B cell (primary cell): ENCODE results near the gene VCL. TPM values are rescaled to one million over a fixed set of nuclear protein-coding genes. Genes with fewer than 3 reads are reported as not detected.
A peak's percentile ranks its signal among the peaks of the same experiment; 100 is the strongest.

Experiments
- ATAC-seq: fragments of 200-7000 bp; cut with Tn5 transposase; one replicate; pipeline ENCODE4 v1.10.0; 2021; ENCODE audit warnings: low read depth, mild to moderate bottlenecking, moderate number of reproducible peaks, moderate library complexity
- CTCF ChIA-PET: fragments of 350-600 bp; sonication (Branson Sonifier 250); formaldehyde crosslinking; loops from one replicate; lab custom pipeline; 2021; ENCODE audit warnings: antibody characterized with exemption, inconsistent platforms; lab: Charles Lee
- POLR2A ChIA-PET: fragments of 350-600 bp; sonication (Branson Sonifier 250); formaldehyde crosslinking; loops from one replicate; lab custom pipeline; 2021; ENCODE audit warnings: antibody characterized with exemption; lab: Charles Lee
- DNase-seq: peaks from one replicate; pipeline ENCODE4 v3.0.0; 2013
- H2AFZ ChIP-seq: 2 replicates; pipeline ENCODE4 v1.6.1; 2012; ENCODE audit warnings: mild to moderate bottlenecking, low read depth, low read length; ENCODE audit not compliant: insufficient read depth, poor library complexity, severe bottlenecking
- H3K27ac ChIP-seq, 2 donors: 1 replicate in 1 of 2; 2 replicates in 1 of 2; pipeline ENCODE4 v1.5.1; 2012 to 2013; ENCODE audit warnings: low read length in 2 of 2, mild to moderate bottlenecking in 2 of 2, moderate library complexity in 1 of 2
- H3K27me3 ChIP-seq, 4 experiments: fragments of 200-600 bp in 1 of 4; sonication (generic) in 1 of 4; replicated peaks in 1 of 4; 1 replicate in 2 of 4; 2 replicates in 2 of 4; pipeline versions ENCODE4 v1.6.1 to v1.7.0; 2013 to 2016; ENCODE audit warnings: low read length in 3 of 4, mild to moderate bottlenecking in 2 of 4, mixed read lengths in 1 of 4, moderate library complexity in 1 of 4; ENCODE audit not compliant: insufficient read depth in 4 of 4, control insufficient read depth in 3 of 4; ENCODE audit errors: control extremely low read depth in 1 of 4
- H3K36me3 ChIP-seq, 2 experiments: replicated peaks in 1 of 2; 1 replicate in 1 of 2; 2 replicates in 1 of 2; pipeline versions ENCODE4 v1.6.1 to v1.7.1; 2013; ENCODE audit warnings: low read length in 1 of 2; ENCODE audit not compliant: insufficient read depth in 2 of 2, control insufficient read depth in 1 of 2; ENCODE audit errors: control extremely low read depth in 1 of 2, extremely low read depth in 1 of 2
- H3K4me1 ChIP-seq, 2 donors: fragments of 200-600 bp in 1 of 2; sonication (generic) in 1 of 2; 1 replicate in 1 of 2; 2 replicates in 1 of 2; pipeline versions ENCODE4 v1.5.1 to v1.6.1; 2013 to 2017; ENCODE audit warnings: low read length in 2 of 2; ENCODE audit not compliant: control insufficient read depth in 2 of 2, insufficient read depth in 2 of 2
- H3K4me2 ChIP-seq: replicated peaks from 2 replicates; pipeline ENCODE3; 2012; ENCODE audit warnings: mild to moderate bottlenecking, low read depth, low read length; ENCODE audit not compliant: poor library complexity, severe bottlenecking
- H3K4me3 ChIP-seq, 5 experiments: fragments of 200-600 bp in 1 of 5; sonication (generic) in 1 of 5; 1 replicate in 3 of 5; 2 replicates in 2 of 5; pipeline versions ENCODE4 v1.5.1 to v1.7.0; 2011 to 2016; ENCODE audit warnings: low read length in 4 of 5, mild to moderate bottlenecking in 4 of 5, low read depth in 2 of 5, control low read depth in 1 of 5, moderate library complexity in 1 of 5; ENCODE audit not compliant: insufficient read depth in 1 of 5; ENCODE audit errors: control extremely low read depth in 1 of 5, extremely low read depth in 1 of 5
- H3K79me2 ChIP-seq: fragments of 200-600 bp; sonication (generic); one replicate; pipeline ENCODE4 v1.6.0; 2016; ENCODE audit warnings: low read length; ENCODE audit not compliant: control insufficient read depth, insufficient read depth
- H3K9ac ChIP-seq: fragments of 200-600 bp; sonication (generic); 2 replicates; pipeline ENCODE4 v1.6.1; 2017; ENCODE audit warnings: mild to moderate bottlenecking, low read length, moderate library complexity
- H3K9me3 ChIP-seq, 3 donors: one replicate each; pipeline versions ENCODE4 v1.6.1 to v1.7.1; 2013; ENCODE audit warnings: low read length in 2 of 3; ENCODE audit not compliant: control insufficient read depth in 2 of 3, insufficient read depth in 1 of 3; ENCODE audit errors: control extremely low read depth in 1 of 3
- H4K20me1 ChIP-seq: 2 replicates; pipeline ENCODE4 v1.6.0; 2012; ENCODE audit warnings: mild to moderate bottlenecking, low read length; ENCODE audit not compliant: insufficient read depth, control insufficient read depth, poor library complexity, severe bottlenecking
- H3K27ac Mint-ChIP-seq: one replicate; pipeline ENCODE4 v1.8.0; 2021; ENCODE audit warnings: mixed read lengths
- H3K27me3 Mint-ChIP-seq: one replicate; pipeline ENCODE4 v1.8.0; 2021; ENCODE audit warnings: mixed read lengths
- H3K4me1 Mint-ChIP-seq: one replicate; pipeline ENCODE4 v1.8.0; 2021; ENCODE audit warnings: mixed read lengths
- H3K4me3 Mint-ChIP-seq: one replicate; pipeline ENCODE4 v1.8.0; 2021; ENCODE audit warnings: mixed read lengths
- H3K9me3 Mint-ChIP-seq: one replicate; pipeline ENCODE4 v1.8.0; 2022; ENCODE audit warnings: mixed read lengths; ENCODE audit not compliant: insufficient read depth
- EZH2 ChIP-seq: IDR thresholded peaks from 2 replicates; pipeline ENCODE4 v1.6.1; 2012; ENCODE audit warnings: borderline replicate concordance, low read depth, mild to moderate bottlenecking, moderate library complexity, low read length; ENCODE audit not compliant: insufficient read depth, poor library complexity, severe bottlenecking
- WGBS: methylation state at CpG from one replicate; pipeline ENCODE4 v1.1.5; 2013; ENCODE audit warnings: missing lambda C conversion rate; ENCODE audit not compliant: insufficient coverage; 5-methylcytosine and 5-hydroxymethylcytosine counted together
- intact Hi-C: fragments of 100-400 bp; cut with micrococcal nuclease; formaldehyde crosslinking; loops from one replicate; pipeline ENCODE4 v1.10.0; 2022
- polyA plus RNA-seq: library from polyadenylated mRNA; depleted of rRNA; stranded (reverse); fragments of >200 nt; gene quantifications from 2 replicates; pipeline ENCODE4 v1.2.3, GENCODE V29; 2012
- total RNA-seq, 2 donors: library from RNA; stranded (reverse); fragments of 120-200 nt in 1 of 2; gene quantifications; 1 replicate in 1 of 2; 2 replicates in 1 of 2; pipeline versions ENCODE4 v1.2.3 to v1.2.4, GENCODE V29; 2013 to 2022
- TF ChIP-seq, protein P1 (sequence below): fragments of 200-600 bp; IDR thresholded peaks from one replicate; pipeline ENCODE4 v1.8.0; 2022; ENCODE audit warnings: antibody characterized with exemption, mild to moderate bottlenecking

VCL gene
- total and polyA plus RNA-seq, 2 donors (not counting 1 experiment from before 2014, with no cell fraction given), result 13.1 to 29.8 TPM

DNA sequence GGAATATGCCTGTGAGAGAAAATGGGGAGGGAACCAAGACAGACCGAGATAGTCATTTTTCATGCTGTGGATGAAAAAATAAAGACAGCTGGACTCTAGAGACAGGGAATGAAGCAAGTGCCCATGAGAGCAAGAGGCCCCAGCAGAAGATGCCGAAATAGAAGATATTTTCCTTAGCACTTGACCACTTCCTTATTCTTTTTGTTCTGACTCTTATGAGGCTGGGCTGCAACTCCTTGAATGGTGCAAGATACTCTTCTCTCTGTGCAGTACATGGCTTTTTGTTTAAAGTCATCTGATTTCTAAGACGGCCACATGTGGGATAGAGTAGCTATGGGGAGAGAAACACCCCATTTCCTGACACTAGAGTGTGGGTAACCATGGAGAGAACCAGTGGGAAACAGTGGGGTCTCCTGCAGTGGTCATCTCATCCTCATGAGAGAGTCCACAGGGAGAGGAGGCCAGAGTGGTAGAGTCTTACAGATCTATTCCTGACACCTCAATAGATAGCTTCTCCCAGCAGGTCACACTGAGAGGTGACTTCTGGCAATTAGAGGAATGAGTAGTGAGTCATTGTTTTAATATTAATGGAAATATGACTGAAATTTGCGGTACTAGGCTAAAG lies 18.0 kb upstream of the VCL start:
- WGBS, result 63% methylated on average over 2 of the region's 4 CpGs
- TF ChIP-seq, protein P1, sequence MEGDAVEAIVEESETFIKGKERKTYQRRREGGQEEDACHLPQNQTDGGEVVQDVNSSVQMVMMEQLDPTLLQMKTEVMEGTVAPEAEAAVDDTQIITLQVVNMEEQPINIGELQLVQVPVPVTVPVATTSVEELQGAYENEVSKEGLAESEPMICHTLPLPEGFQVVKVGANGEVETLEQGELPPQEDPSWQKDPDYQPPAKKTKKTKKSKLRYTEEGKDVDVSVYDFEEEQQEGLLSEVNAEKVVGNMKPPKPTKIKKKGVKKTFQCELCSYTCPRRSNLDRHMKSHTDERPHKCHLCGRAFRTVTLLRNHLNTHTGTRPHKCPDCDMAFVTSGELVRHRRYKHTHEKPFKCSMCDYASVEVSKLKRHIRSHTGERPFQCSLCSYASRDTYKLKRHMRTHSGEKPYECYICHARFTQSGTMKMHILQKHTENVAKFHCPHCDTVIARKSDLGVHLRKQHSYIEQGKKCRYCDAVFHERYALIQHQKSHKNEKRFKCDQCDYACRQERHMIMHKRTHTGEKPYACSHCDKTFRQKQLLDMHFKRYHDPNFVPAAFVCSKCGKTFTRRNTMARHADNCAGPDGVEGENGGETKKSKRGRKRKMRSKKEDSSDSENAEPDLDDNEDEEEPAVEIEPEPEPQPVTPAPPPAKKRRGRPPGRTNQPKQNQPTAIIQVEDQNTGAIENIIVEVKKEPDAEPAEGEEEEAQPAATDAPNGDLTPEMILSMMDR, result no peak
- TF ChIP-seq EZH2, result no peak
- Histone ChIP-seq H3K4me3 (no peak overlapping the region), H3K27me3 (no peaks in the 10 kb centered on the region), H3K36me3 (no peaks in the 10 kb centered on the region), H3K9me3 (no peaks in the 10 kb centered on the region), H3K27ac (no peak overlapping the region), H2AFZ (peak overlapping the region; percentile 17), H3K4me2 (peak overlapping the region; percentile 3), H3K79me2 (no peaks in the 10 kb centered on the region), H4K20me1 (no peaks in the 10 kb centered on the region), H3K4me1 (peaks cover 22 to 25% of the 10 kb centered on the region in 2 donors), H3K9ac (no peak overlapping the region)
- H3K9me3 Mint-ChIP-seq, result no peaks in the 10 kb centered on the region
- H3K27me3 Mint-ChIP-seq, result no peaks in the 10 kb centered on the region
- peak; percentile 21 for ATAC-seq
- peak overlapping the region; percentile 29 for H3K27ac Mint-ChIP-seq
- no peak for DNase-seq
- intact Hi-C loops, result loop anchor here (5.0 kb wide), 1 partner anchor 32 kb away; no protein-coding TSS in a partner anchor
- ChIA-PET CTCF (interaction anchor here (1.4 to 2.3 kb wide), 2 partner anchors 23 to 94 kb away, joined by 3 to 7 read pairs; no protein-coding TSS in a partner anchor), POLR2A (interaction anchor here (0.7 kb wide), 1 partner anchor 13 kb away, joined by 4 read pairs; no protein-coding TSS in a partner anchor)
- peaks cover 37% of the 10 kb centered on the region for H3K4me1 Mint-ChIP-seq
- H3K4me3 Mint-ChIP-seq, result no peak overlapping the region

DNA sequence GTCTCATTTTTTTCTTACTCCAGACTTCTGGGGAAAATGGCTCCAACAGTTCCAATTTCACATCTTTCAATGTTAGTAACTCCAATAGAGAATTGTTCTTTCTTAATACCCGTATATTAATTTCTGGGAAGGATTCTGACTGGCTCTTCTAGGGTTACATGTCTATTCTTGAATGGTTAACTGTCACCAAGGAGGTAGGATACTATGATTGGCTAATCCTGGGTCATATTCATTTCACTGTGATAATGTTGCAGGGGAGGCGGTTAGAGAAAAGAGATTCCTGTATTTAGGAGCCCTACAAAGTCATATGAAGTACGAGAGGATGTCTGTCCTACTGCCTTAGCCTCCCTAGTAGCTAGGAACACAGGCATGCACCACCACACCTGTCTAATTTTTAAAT lies 16.1 kb upstream of the VCL start:
- peaks cover 22 to 25% of the 10 kb centered on the region in 2 donors for H3K4me1 ChIP-seq
- POLR2A ChIA-PET, result no interaction called here
- H3K27ac ChIP-seq, result no peak overlapping the region
- H2AFZ ChIP-seq, result no peak overlapping the region
- ATAC-seq, result no peak
- Mint-ChIP-seq H3K9me3 (no peaks in the 10 kb centered on the region), H3K4me1 (peaks cover 35% of the 10 kb centered on the region), H3K4me3 (no peak overlapping the region), H3K27ac (no peak overlapping the region), H3K27me3 (no peaks in the 10 kb centered on the region)
- CTCF ChIA-PET, result interaction anchor here (1.2 to 1.5 kb wide), 2 partner anchors 23 to 41 kb away, joined by 5 read pairs; no protein-coding TSS in a partner anchor
- no peaks in the 10 kb centered on the region for H3K27me3 ChIP-seq
- no peaks in the 10 kb centered on the region for H3K9me3 ChIP-seq
- WGBS, result no CpG with 5 or more reads among the region's 3 CpGs
- no peak overlapping the region for H3K4me3 ChIP-seq
- H3K9ac ChIP-seq, result no peak overlapping the region
- TF ChIP-seq EZH2, result no peak
- TF ChIP-seq, protein P1, result no peak
- H3K4me2 ChIP-seq, result no peak overlapping the region
- H3K36me3 ChIP-seq, result no peaks in the 10 kb centered on the region
- H4K20me1 ChIP-seq, result no peaks in the 10 kb centered on the region
- no peaks in the 10 kb centered on the region for H3K79me2 ChIP-seq
- DNase-seq, result no peak
- intact Hi-C loops, result no loop called here
